WTC11 (cell line): ENCODE measurements around the gene NEK4. TPM values are rescaled to one million over a fixed set of nuclear protein-coding genes. Genes with fewer than 3 reads are reported as not detected.

Experiments used
- ARID4B ChIP-seq: sonication (generic); formaldehyde crosslinking; IDR thresholded peaks from 2 replicates; pipeline ENCODE4 v1.8.0; 2023; ENCODE audit warnings: missing genetic modification reagents, mild to moderate bottlenecking, borderline replicate concordance
- ATF6 ChIP-seq: sonication (generic); formaldehyde crosslinking; IDR thresholded peaks from 2 replicates; pipeline ENCODE4 v1.8.1; 2023; ENCODE audit warnings: mild to moderate bottlenecking, missing genetic modification reagents
- CBFB ChIP-seq: sonication (generic); formaldehyde crosslinking; IDR thresholded peaks from 2 replicates; pipeline ENCODE4 v1.8.1; 2022; ENCODE audit warnings: mild to moderate bottlenecking, low read depth, missing genetic modification reagents
- CREB1 ChIP-seq: sonication (generic); formaldehyde crosslinking; IDR thresholded peaks from 2 replicates; pipeline ENCODE4 v1.8.0; 2023; ENCODE audit warnings: mild to moderate bottlenecking, missing genetic modification reagents
- ESRRA ChIP-seq: sonication (generic); formaldehyde crosslinking; IDR thresholded peaks from 2 replicates; pipeline ENCODE4 v1.8.1; 2022; ENCODE audit warnings: mild to moderate bottlenecking, missing genetic modification reagents, borderline replicate concordance
- GABPB1 ChIP-seq: sonication (generic); formaldehyde crosslinking; IDR thresholded peaks from 2 replicates; pipeline ENCODE4 v1.8.1; 2023; ENCODE audit warnings: mild to moderate bottlenecking, missing genetic modification reagents
- IRF2 ChIP-seq: sonication (generic); formaldehyde crosslinking; IDR thresholded peaks from 2 replicates; pipeline ENCODE4 v1.8.0; 2022; ENCODE audit warnings: low read depth, missing genetic modification reagents, borderline replicate concordance
- NFYB ChIP-seq: sonication (generic); formaldehyde crosslinking; conservative IDR thresholded peaks from 2 replicates; pipeline ENCODE4 v1.8.0; 2022; ENCODE audit warnings: low read depth, missing genetic modification reagents
- RORB ChIP-seq: fragments of 250-450 bp; sonication (Bioruptor Pico); IDR thresholded peaks from 2 replicates; pipeline ENCODE4 v1.9.0; 2021; ENCODE audit warnings: mild to moderate bottlenecking
- SMAD3 ChIP-seq: sonication (generic); formaldehyde crosslinking; IDR thresholded peaks from 2 replicates; pipeline ENCODE4 v1.8.0; 2022; ENCODE audit warnings: missing genetic modification reagents, mild to moderate bottlenecking, borderline replicate concordance
- ZNF121 ChIP-seq: sonication (generic); formaldehyde crosslinking; IDR thresholded peaks from 2 replicates; pipeline ENCODE4 v1.8.0; 2023; ENCODE audit warnings: missing genetic modification reagents
- ZNF281 ChIP-seq: sonication (generic); formaldehyde crosslinking; IDR thresholded peaks from 2 replicates; pipeline ENCODE4 v1.8.0; 2023; ENCODE audit warnings: mild to moderate bottlenecking, missing genetic modification reagents
- ZNF423 ChIP-seq: fragments of 250-450 bp; sonication (Bioruptor Pico); IDR thresholded peaks from 2 replicates; pipeline ENCODE4 v2.1.2; 2022; ENCODE audit warnings: mild to moderate bottlenecking, moderate library complexity
- total RNA-seq: library from RNA; stranded (reverse); gene quantifications from 3 replicates; pipeline ENCODE4 v1.2.3, GENCODE V29; 2021
- TF ChIP-seq, protein P1 (sequence below): sonication (generic); formaldehyde crosslinking; IDR thresholded peaks from 2 replicates; pipeline ENCODE4 v1.8.0; 2022; ENCODE audit warnings: mild to moderate bottlenecking, missing genetic modification reagents
- TF ChIP-seq, protein P2 (sequence below): sonication (generic); formaldehyde crosslinking; IDR thresholded peaks from 2 replicates; pipeline ENCODE4 v1.8.0; 2022; ENCODE audit warnings: missing genetic modification reagents
- TF ChIP-seq, protein P3 (sequence below): sonication (generic); formaldehyde crosslinking; IDR thresholded peaks from 2 replicates; pipeline ENCODE4 v1.8.1; 2023; ENCODE audit warnings: mild to moderate bottlenecking, missing genetic modification reagents, borderline replicate concordance
- TF ChIP-seq, protein P4 (sequence below): sonication (generic); formaldehyde crosslinking; IDR thresholded peaks from 2 replicates; pipeline ENCODE4 v1.8.1; 2022; ENCODE audit warnings: low read depth, missing genetic modification reagents, borderline replicate concordance

Gene NEK4
- total RNA-seq, 1 experiment from 2014 or later = 31.4 TPM

DNA sequence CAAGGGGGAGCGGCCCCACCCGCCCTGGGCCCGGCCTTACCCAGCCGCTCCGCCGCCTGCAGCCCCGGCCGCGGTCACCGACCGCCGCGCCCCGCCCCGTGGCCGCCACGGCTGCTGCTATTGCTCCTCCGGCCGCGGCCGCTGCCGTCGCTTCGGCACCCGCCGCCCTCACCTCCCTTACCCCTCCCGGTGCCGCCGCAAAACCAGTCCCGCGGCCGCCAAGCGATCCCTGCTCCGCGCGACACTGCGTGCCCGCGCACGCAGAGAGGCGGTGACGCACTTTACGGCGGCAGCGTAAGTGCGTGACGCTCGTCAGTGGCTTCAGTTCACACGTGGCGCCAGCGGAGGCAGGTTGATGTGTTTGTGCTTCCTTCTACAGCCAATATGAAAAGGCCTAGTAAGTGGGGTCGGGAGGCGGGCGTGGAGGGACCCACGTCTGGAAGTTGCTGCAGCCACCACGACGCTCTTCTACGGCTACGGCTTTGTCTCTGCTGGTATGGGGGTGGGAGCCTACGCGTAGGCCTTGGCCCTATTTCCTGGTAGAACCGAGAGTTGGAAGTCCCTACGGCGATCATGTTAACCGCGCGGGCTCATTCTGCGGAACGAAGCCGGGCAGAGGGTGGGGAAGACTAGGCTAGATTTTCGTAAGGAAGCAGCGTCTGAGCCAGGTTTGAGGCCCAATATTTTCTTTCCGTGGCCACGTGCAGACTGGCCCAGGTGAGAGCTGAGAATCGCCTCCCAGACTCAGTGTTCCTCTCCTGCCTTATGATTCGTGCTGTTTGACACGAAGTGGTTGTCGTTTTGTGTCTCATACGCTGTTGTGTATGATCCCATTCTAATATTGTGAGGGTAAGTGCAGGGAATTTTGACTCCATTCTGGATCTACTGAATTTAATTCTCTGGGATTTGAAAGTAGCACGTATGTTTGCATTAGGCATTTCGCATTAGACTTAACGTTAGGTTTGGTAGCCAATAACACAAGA, 84.7 kb downstream of the NEK4 start, which contains the start of the genes GNL3 and PBRM1 (continued):
- TF ChIP-seq, protein P1, sequence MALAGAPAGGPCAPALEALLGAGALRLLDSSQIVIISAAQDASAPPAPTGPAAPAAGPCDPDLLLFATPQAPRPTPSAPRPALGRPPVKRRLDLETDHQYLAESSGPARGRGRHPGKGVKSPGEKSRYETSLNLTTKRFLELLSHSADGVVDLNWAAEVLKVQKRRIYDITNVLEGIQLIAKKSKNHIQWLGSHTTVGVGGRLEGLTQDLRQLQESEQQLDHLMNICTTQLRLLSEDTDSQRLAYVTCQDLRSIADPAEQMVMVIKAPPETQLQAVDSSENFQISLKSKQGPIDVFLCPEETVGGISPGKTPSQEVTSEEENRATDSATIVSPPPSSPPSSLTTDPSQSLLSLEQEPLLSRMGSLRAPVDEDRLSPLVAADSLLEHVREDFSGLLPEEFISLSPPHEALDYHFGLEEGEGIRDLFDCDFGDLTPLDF (CRISPR knock-in tag) = no peak
- TF ChIP-seq CBFB (CRISPR knock-in tag) = peak; percentile 34; the same call in 1 of the 2 replicates
- TF ChIP-seq, protein P2, sequence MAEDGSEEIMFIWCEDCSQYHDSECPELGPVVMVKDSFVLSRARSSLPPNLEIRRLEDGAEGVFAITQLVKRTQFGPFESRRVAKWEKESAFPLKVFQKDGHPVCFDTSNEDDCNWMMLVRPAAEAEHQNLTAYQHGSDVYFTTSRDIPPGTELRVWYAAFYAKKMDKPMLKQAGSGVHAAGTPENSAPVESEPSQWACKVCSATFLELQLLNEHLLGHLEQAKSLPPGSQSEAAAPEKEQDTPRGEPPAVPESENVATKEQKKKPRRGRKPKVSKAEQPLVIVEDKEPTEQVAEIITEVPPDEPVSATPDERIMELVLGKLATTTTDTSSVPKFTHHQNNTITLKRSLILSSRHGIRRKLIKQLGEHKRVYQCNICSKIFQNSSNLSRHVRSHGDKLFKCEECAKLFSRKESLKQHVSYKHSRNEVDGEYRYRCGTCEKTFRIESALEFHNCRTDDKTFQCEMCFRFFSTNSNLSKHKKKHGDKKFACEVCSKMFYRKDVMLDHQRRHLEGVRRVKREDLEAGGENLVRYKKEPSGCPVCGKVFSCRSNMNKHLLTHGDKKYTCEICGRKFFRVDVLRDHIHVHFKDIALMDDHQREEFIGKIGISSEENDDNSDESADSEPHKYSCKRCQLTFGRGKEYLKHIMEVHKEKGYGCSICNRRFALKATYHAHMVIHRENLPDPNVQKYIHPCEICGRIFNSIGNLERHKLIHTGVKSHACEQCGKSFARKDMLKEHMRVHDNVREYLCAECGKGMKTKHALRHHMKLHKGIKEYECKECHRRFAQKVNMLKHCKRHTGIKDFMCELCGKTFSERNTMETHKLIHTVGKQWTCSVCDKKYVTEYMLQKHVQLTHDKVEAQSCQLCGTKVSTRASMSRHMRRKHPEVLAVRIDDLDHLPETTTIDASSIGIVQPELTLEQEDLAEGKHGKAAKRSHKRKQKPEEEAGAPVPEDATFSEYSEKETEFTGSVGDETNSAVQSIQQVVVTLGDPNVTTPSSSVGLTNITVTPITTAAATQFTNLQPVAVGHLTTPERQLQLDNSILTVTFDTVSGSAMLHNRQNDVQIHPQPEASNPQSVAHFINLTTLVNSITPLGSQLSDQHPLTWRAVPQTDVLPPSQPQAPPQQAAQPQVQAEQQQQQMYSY (CRISPR knock-in tag) = no peak
- TF ChIP-seq GABPB1 = no peak; the same call in 1 of the 2 replicates
- TF ChIP-seq ZNF423 = no peak
- TF ChIP-seq ATF6 (CRISPR knock-in tag) = no peak
- no peak for TF ChIP-seq IRF2 (CRISPR knock-in tag)
- 0 out of 2 replicates have a peak, but pooled peaks have one; percentile 34 for TF ChIP-seq SMAD3 (CRISPR knock-in tag)
- TF ChIP-seq, protein P3, sequence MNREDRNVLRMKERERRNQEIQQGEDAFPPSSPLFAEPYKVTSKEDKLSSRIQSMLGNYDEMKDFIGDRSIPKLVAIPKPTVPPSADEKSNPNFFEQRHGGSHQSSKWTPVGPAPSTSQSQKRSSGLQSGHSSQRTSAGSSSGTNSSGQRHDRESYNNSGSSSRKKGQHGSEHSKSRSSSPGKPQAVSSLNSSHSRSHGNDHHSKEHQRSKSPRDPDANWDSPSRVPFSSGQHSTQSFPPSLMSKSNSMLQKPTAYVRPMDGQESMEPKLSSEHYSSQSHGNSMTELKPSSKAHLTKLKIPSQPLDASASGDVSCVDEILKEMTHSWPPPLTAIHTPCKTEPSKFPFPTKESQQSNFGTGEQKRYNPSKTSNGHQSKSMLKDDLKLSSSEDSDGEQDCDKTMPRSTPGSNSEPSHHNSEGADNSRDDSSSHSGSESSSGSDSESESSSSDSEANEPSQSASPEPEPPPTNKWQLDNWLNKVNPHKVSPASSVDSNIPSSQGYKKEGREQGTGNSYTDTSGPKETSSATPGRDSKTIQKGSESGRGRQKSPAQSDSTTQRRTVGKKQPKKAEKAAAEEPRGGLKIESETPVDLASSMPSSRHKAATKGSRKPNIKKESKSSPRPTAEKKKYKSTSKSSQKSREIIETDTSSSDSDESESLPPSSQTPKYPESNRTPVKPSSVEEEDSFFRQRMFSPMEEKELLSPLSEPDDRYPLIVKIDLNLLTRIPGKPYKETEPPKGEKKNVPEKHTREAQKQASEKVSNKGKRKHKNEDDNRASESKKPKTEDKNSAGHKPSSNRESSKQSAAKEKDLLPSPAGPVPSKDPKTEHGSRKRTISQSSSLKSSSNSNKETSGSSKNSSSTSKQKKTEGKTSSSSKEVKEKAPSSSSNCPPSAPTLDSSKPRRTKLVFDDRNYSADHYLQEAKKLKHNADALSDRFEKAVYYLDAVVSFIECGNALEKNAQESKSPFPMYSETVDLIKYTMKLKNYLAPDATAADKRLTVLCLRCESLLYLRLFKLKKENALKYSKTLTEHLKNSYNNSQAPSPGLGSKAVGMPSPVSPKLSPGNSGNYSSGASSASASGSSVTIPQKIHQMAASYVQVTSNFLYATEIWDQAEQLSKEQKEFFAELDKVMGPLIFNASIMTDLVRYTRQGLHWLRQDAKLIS (CRISPR knock-in tag) = no peak; the same call in 1 of the 2 replicates
- peak; percentile 95 for TF ChIP-seq ARID4B (CRISPR knock-in tag)
- TF ChIP-seq ZNF121 (CRISPR knock-in tag) = no peak
- TF ChIP-seq CREB1 (CRISPR knock-in tag) = 0 out of 2 replicates have a peak, but pooled peaks have one; percentile 72
- TF ChIP-seq ZNF281 = 0 out of 2 replicates have a peak, but pooled peaks have one; percentile 41
- no peak for TF ChIP-seq RORB (CRISPR knock-in tag)
- TF ChIP-seq ESRRA (CRISPR knock-in tag) = no peak
- TF ChIP-seq NFYB (CRISPR knock-in tag) = peak; percentile 24; the same call in 1 of the 2 replicates
- TF ChIP-seq, protein P4, sequence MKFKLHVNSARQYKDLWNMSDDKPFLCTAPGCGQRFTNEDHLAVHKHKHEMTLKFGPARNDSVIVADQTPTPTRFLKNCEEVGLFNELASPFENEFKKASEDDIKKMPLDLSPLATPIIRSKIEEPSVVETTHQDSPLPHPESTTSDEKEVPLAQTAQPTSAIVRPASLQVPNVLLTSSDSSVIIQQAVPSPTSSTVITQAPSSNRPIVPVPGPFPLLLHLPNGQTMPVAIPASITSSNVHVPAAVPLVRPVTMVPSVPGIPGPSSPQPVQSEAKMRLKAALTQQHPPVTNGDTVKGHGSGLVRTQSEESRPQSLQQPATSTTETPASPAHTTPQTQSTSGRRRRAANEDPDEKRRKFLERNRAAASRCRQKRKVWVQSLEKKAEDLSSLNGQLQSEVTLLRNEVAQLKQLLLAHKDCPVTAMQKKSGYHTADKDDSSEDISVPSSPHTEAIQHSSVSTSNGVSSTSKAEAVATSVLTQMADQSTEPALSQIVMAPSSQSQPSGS (CRISPR knock-in tag) = no peak
